Measurements from ENCODE around the gene VMP1.
A peak's percentile ranks its signal among the peaks of the same experiment; 100 is the strongest.
"Not testable (repeated sequence)": the region's sequence is repeated elsewhere in the genome, so short reads cannot be mapped to it uniquely, and the experiment has no call there.

Gene VMP1

GRCh38 chr17:59753522-59754467 is 46.3 kb downstream of the VMP1 start:
- Mint-ChIP-seq H3K9me3 (no peaks in the 10 kb centered on the region), H3K36me3 (ENCODE audit: low read depth) (peaks cover 61% of the 10 kb centered on the region), H3K4me3 (peak overlapping the region; percentile 67), H3K27me3 (no peaks in the 10 kb centered on the region), H3K4me1 (ENCODE audit: low read depth) (peaks cover 78% of the 10 kb centered on the region), H3K27ac (peak overlapping the region; percentile 99)
- DNase-seq = no peak

- Mint-ChIP-seq H3K4me3 (peak overlapping the region; percentile 67), H3K27me3 (no peaks in the 10 kb centered on the region), H3K27ac (peak overlapping the region; percentile 99), H3K36me3 (ENCODE audit: low read depth) (peaks cover 65% of the 10 kb centered on the region), H3K9me3 (peaks cover 3% of the 10 kb centered on the region), H3K4me1 (ENCODE audit: low read depth) (peaks cover 79% of the 10 kb centered on the region)
- DNase-seq = no peak
These were observed 47.1 kb downstream of the VMP1 start for GRCh38 chr17:59754552-59754951.

- not testable (repeated sequence) for H3K9me3 Mint-ChIP-seq, DNase-seq, H3K27me3 Mint-ChIP-seq
- Mint-ChIP-seq H3K36me3 (ENCODE audit: low read depth) (peaks cover 70% of the 10 kb centered on the region), H3K4me3 (peak overlapping the region; percentile 25), H3K27ac (peak overlapping the region; percentile 99), H3K4me1 (ENCODE audit: low read depth) (peaks cover 82% of the 10 kb centered on the region)
These were observed 47.6 kb downstream of the VMP1 start for GRCh38 chr17:59755069-59755468.

GRCh38 chr17:59756236-59756818 is 48.9 kb downstream of the VMP1 start:
- Mint-ChIP-seq H3K9me3 (peaks cover 4% of the 10 kb centered on the region), H3K4me3 (no peak overlapping the region), H3K36me3 (ENCODE audit: low read depth) (peaks cover 77% of the 10 kb centered on the region), H3K27ac (peak overlapping the region; percentile 99), H3K27me3 (no peaks in the 10 kb centered on the region), H3K4me1 (ENCODE audit: low read depth) (peaks cover 87% of the 10 kb centered on the region)
- DNase-seq = no peak

- Mint-ChIP-seq H3K36me3 (ENCODE audit: low read depth) (peaks cover 80% of the 10 kb centered on the region), H3K4me3 (no peak overlapping the region), H3K27ac (peak overlapping the region; percentile 99), H3K4me1 (ENCODE audit: low read depth) (peaks cover 88% of the 10 kb centered on the region), H3K9me3 (peaks cover 4% of the 10 kb centered on the region), H3K27me3 (no peaks in the 10 kb centered on the region)
- DNase-seq = no peak
These were observed 49.6 kb downstream of the VMP1 start for GRCh38 chr17:59757043-59757442.

- DNase-seq = no peak
- Mint-ChIP-seq H3K36me3 (ENCODE audit: low read depth) (peaks cover 79% of the 10 kb centered on the region), H3K4me3 (no peak overlapping the region), H3K9me3 (peaks cover 4% of the 10 kb centered on the region), H3K27me3 (no peaks in the 10 kb centered on the region), H3K27ac (peak overlapping the region; percentile 99), H3K4me1 (ENCODE audit: low read depth) (peaks cover 85% of the 10 kb centered on the region)
These were observed 50.0 kb downstream of the VMP1 start for GRCh38 chr17:59757470-59757869.

GRCh38 chr17:59757881-59758385 is 50.5 kb downstream of the VMP1 start:
- H3K27me3 Mint-ChIP-seq = no peaks in the 10 kb centered on the region
- H3K9me3 Mint-ChIP-seq = peaks cover 4% of the 10 kb centered on the region
- peaks cover 85% of the 10 kb centered on the region for H3K4me1 Mint-ChIP-seq (ENCODE audit: low read depth)
- DNase-seq = no peak
- H3K4me3 Mint-ChIP-seq = no peak overlapping the region
- peak overlapping the region; percentile 99 for H3K27ac Mint-ChIP-seq
- H3K36me3 Mint-ChIP-seq (ENCODE audit: low read depth) = peaks cover 81% of the 10 kb centered on the region

GRCh38 chr17:59758998-59759651 is 51.7 kb downstream of the VMP1 start:
- not testable (repeated sequence) for H3K27me3 Mint-ChIP-seq, H3K4me3 Mint-ChIP-seq, DNase-seq, H3K9me3 Mint-ChIP-seq
- Mint-ChIP-seq H3K4me1 (ENCODE audit: low read depth) (peaks cover 79% of the 10 kb centered on the region), H3K36me3 (ENCODE audit: low read depth) (peaks cover 81% of the 10 kb centered on the region), H3K27ac (peak overlapping the region; percentile 99)

GRCh38 chr17:59760160-59760559 is 52.7 kb downstream of the VMP1 start:
- peaks cover 4% of the 10 kb centered on the region for H3K9me3 Mint-ChIP-seq
- no peak overlapping the region for H3K4me3 Mint-ChIP-seq
- DNase-seq = no peak
- H3K36me3 Mint-ChIP-seq (ENCODE audit: low read depth) = peaks cover 83% of the 10 kb centered on the region
- H3K4me1 Mint-ChIP-seq (ENCODE audit: low read depth) = peaks cover 78% of the 10 kb centered on the region
- H3K27ac Mint-ChIP-seq = peak overlapping the region; percentile 99
- H3K27me3 Mint-ChIP-seq = no peaks in the 10 kb centered on the region

GRCh38 chr17:59761385-59762048 is 54.1 kb downstream of the VMP1 start:
- H3K4me3 Mint-ChIP-seq = peak overlapping the region; percentile 54
- peak overlapping the region; percentile 99 for H3K27ac Mint-ChIP-seq
- H3K9me3 Mint-ChIP-seq = peaks cover 4% of the 10 kb centered on the region
- no peaks in the 10 kb centered on the region for H3K27me3 Mint-ChIP-seq
- peaks cover 81% of the 10 kb centered on the region for H3K36me3 Mint-ChIP-seq (ENCODE audit: low read depth)
- H3K4me1 Mint-ChIP-seq (ENCODE audit: low read depth) = peaks cover 76% of the 10 kb centered on the region
- DNase-seq = no peak

GRCh38 chr17:59762049-59762823 is 54.8 kb downstream of the VMP1 start:
- Mint-ChIP-seq H3K36me3 (ENCODE audit: low read depth) (peaks cover 81% of the 10 kb centered on the region), H3K27me3 (no peaks in the 10 kb centered on the region), H3K4me1 (ENCODE audit: low read depth) (peaks cover 74% of the 10 kb centered on the region), H3K27ac (peak overlapping the region; percentile 99), H3K4me3 (peak overlapping the region; percentile 67), H3K9me3 (peaks cover 4% of the 10 kb centered on the region)
- no peak for DNase-seq

GRCh38 chr17:59762824-59763374 is 55.4 kb downstream of the VMP1 start:
- H3K9me3 Mint-ChIP-seq = peaks cover 4% of the 10 kb centered on the region
- H3K27ac Mint-ChIP-seq = peak overlapping the region; percentile 99
- peaks cover 69% of the 10 kb centered on the region for H3K4me1 Mint-ChIP-seq (ENCODE audit: low read depth)
- peak overlapping the region; percentile 67 for H3K4me3 Mint-ChIP-seq
- H3K36me3 Mint-ChIP-seq (ENCODE audit: low read depth) = peaks cover 77% of the 10 kb centered on the region
- no peak for DNase-seq
- H3K27me3 Mint-ChIP-seq = no peaks in the 10 kb centered on the region

- Mint-ChIP-seq H3K4me1 (ENCODE audit: low read depth) (peaks cover 72% of the 10 kb centered on the region), H3K4me3 (peak overlapping the region; percentile 62), H3K36me3 (ENCODE audit: low read depth) (peaks cover 77% of the 10 kb centered on the region), H3K27me3 (no peaks in the 10 kb centered on the region), H3K9me3 (peaks cover 4% of the 10 kb centered on the region), H3K27ac (peak overlapping the region; percentile 98)
- DNase-seq = no peak
These were observed 56.4 kb downstream of the VMP1 start for GRCh38 chr17:59763861-59764260.
